Panc1 (cell line): ENCODE results near the gene EFNA5. TPM values are rescaled to one million over a fixed set of nuclear protein-coding genes. Genes with fewer than 3 reads are reported as not detected.

Source experiments
- ATAC-seq: fragments of 200-7000 bp; cut with Tn5 transposase; 2 replicates; pipeline ENCODE4 v1.9.1; 2020; ENCODE audit warnings: mild to moderate bottlenecking, moderate library complexity
- BruUV-seq: library from RNA; stranded (reverse); fragments of 400-500 nt; replicated peaks from 2 replicates; lab custom pipeline; 2021; lab: Mats Ljungman, UMichigan
- CTCF ChIA-PET: fragments of 300-600 bp; sonication (Branson Sonifier 250); formaldehyde crosslinking; loops from one replicate; lab custom pipeline; 2022; ENCODE audit warnings: antibody characterized with exemption; lab: Charles Lee
- POLR2A ChIA-PET: fragments of 300-600 bp; sonication (Branson Sonifier 250); formaldehyde crosslinking; loops from one replicate; lab custom pipeline; 2022; ENCODE audit warnings: antibody characterized with exemption; lab: Charles Lee
- DNase-seq: peaks from one replicate; pipeline ENCODE4 v3.0.0-alpha.2; 2010; ENCODE audit warnings: low read depth, low spot score
- H3K27ac ChIP-seq: 2 replicates; pipeline ENCODE4 v1.5.1; 2011; ENCODE audit warnings: mild to moderate bottlenecking, low read length, inconsistent platforms
- H3K27me3 ChIP-seq: fragments of 200-500 bp; sonication (Bioruptor generic); 2 replicates; pipeline ENCODE4 v1.6.0; 2014; ENCODE audit warnings: low read length, inconsistent platforms; ENCODE audit not compliant: control insufficient read depth, insufficient read depth
- H3K36me3 ChIP-seq: fragments of 200-500 bp; sonication (Bioruptor generic); 2 replicates; pipeline ENCODE4 v1.5.1; 2014; ENCODE audit warnings: inconsistent platforms, mild to moderate bottlenecking, low read length, moderate library complexity; ENCODE audit not compliant: control insufficient read depth, insufficient read depth
- H3K4me1 ChIP-seq: 2 replicates; pipeline ENCODE4 v1.5.1; 2011; ENCODE audit warnings: inconsistent platforms, mild to moderate bottlenecking, low read length, moderate library complexity; ENCODE audit not compliant: control insufficient read depth, insufficient read depth
- H3K4me3 ChIP-seq, 2 experiments: 2 replicates each; pipeline ENCODE4 v1.5.1; 2011 to 2012; ENCODE audit warnings: low read depth in 2 of 2, low read length in 2 of 2, mild to moderate bottlenecking in 2 of 2, inconsistent platforms in 1 of 2, moderate library complexity in 1 of 2
- H3K9me3 ChIP-seq: fragments of 200-500 bp; sonication (Bioruptor generic); 2 replicates; pipeline ENCODE4 v1.5.1; 2014; ENCODE audit warnings: low read depth, mild to moderate bottlenecking, inconsistent platforms, low read length, moderate library complexity; ENCODE audit not compliant: control insufficient read depth, insufficient read depth
- CTCF ChIP-seq: fragments of 450-650 bp; IDR thresholded peaks from 2 replicates; pipeline ENCODE4 v1.5.1; 2017; ENCODE audit warnings: mild to moderate bottlenecking
- POLR2AphosphoS5 ChIP-seq: IDR thresholded peaks from 2 replicates; pipeline ENCODE4 v1.6.1; 2012; ENCODE audit warnings: mild to moderate bottlenecking, low read depth, low read length, moderate library complexity
- REST ChIP-seq, 2 experiments: IDR thresholded peaks; 2 replicates each; pipeline ENCODE4 v1.6.1; 2011 to 2012; ENCODE audit warnings: low read depth in 2 of 2, control low read depth in 1 of 2, low read length in 1 of 2, mild to moderate bottlenecking in 1 of 2, moderate library complexity in 1 of 2; ENCODE audit not compliant: insufficient read depth in 1 of 2
- SIN3A ChIP-seq: IDR thresholded peaks from 2 replicates; pipeline ENCODE4 v1.6.1; 2012; ENCODE audit warnings: low read depth, mild to moderate bottlenecking, low read length, moderate library complexity, borderline replicate concordance; ENCODE audit not compliant: insufficient read depth
- TCF7L2 ChIP-seq: IDR thresholded peaks from 2 replicates; pipeline ENCODE4 v1.6.1; 2011; ENCODE audit warnings: mild to moderate bottlenecking, low read depth, low read length, inconsistent platforms
- in situ Hi-C: cut with HindIII; loops from 2 replicates; pipeline ENCODE4 v1.10.0; 2016; ENCODE audit warnings: low sequenced_read_pairs, low pct_unique_long_range_greater_than_20kb
- intact Hi-C: fragments of 100-400 bp; cut with micrococcal nuclease; formaldehyde crosslinking; loops from one replicate; pipeline ENCODE4 v1.10.0; 2022; ENCODE audit not compliant: unreplicated experiment
- total RNA-seq: library from RNA; stranded (reverse); gene quantifications from one replicate; pipeline ENCODE4 v1.2.1, GENCODE V29; 2021; ENCODE audit not compliant: unreplicated experiment

The EFNA5 gene
- total RNA-seq, 1 experiment from 2014 or later, result 30.5 TPM

GRCh38 chr5:107563959-107564544, 106.7 kb downstream of the EFNA5 start:
- no peak for TF ChIP-seq CTCF
- no peak for TF ChIP-seq TCF7L2
- TF ChIP-seq POLR2AphosphoS5, result no peak
- TF ChIP-seq SIN3A, result no peak
- no peak for TF ChIP-seq REST (IDR thresholded peaks at IDR 0.05; ENCODE audit: insufficient read depth in 1 of 2, low read depth in 2 of 2, low read length in 1 of 2)
- Histone ChIP-seq H3K27me3 (no peaks in the 10 kb centered on the region), H3K4me3 (no peak overlapping the region), H3K27ac (no peak overlapping the region), H3K4me1 (peaks cover 9% of the 10 kb centered on the region), H3K36me3 (no peaks in the 10 kb centered on the region), H3K9me3 (no peaks in the 10 kb centered on the region)
- no TSS peak for BruUV-seq
- ATAC-seq (no peak), DNase-seq (no peak)
- ChIA-PET CTCF (no interaction called here), POLR2A (no interaction called here)
- intact Hi-C loops (no loop called here), in situ Hi-C loops (no loop called here)

GRCh38 chr5:107560377-107560776, 110.4 kb downstream of the EFNA5 start:
- H3K27ac ChIP-seq, result no peak overlapping the region
- H3K9me3 ChIP-seq, result no peaks in the 10 kb centered on the region
- no peak overlapping the region for H3K4me3 ChIP-seq
- no TSS peak for BruUV-seq
- in situ Hi-C loops, result no loop called here
- H3K36me3 ChIP-seq, result no peaks in the 10 kb centered on the region
- ChIA-PET POLR2A (no interaction called here), CTCF (no interaction called here)
- H3K27me3 ChIP-seq, result no peaks in the 10 kb centered on the region
- intact Hi-C loops, result no loop called here
- ATAC-seq (no peak), DNase-seq (no peak)
- TF ChIP-seq REST (IDR thresholded peaks at IDR 0.05; ENCODE audit: insufficient read depth in 1 of 2, low read depth in 2 of 2, low read length in 1 of 2) (no peak), SIN3A (no peak), CTCF (no peak), POLR2AphosphoS5 (no peak), TCF7L2 (no peak)
- peaks cover 42% of the 10 kb centered on the region for H3K4me1 ChIP-seq
